Mucosa of stomach (tissue), 1 donor: ENCODE measurements around the gene NIPAL1.

Experiments
- H3K27me3 ChIP-seq: one replicate; pipeline ENCODE4 v1.7.0; 2013; ENCODE audit warnings: mild to moderate bottlenecking, low read length; ENCODE audit not compliant: control insufficient read depth, insufficient read depth
- H3K36me3 ChIP-seq: one replicate; pipeline ENCODE4 v1.7.0; 2013; ENCODE audit warnings: low read length; ENCODE audit not compliant: control insufficient read depth, insufficient read depth
- H3K4me1 ChIP-seq: one replicate; pipeline ENCODE4 v1.7.0; 2013; ENCODE audit warnings: mild to moderate bottlenecking, low read length; ENCODE audit not compliant: control insufficient read depth, insufficient read depth
- H3K4me3 ChIP-seq: one replicate; pipeline ENCODE4 v1.7.0; 2013; ENCODE audit warnings: low read length
- H3K9ac ChIP-seq: one replicate; pipeline ENCODE4 v1.7.0; 2013; ENCODE audit warnings: mild to moderate bottlenecking, low read length, moderate library complexity
- H3K9me3 ChIP-seq: one replicate; pipeline ENCODE4 v1.7.0; 2013; ENCODE audit warnings: mild to moderate bottlenecking, low read length, moderate library complexity; ENCODE audit not compliant: control insufficient read depth
- donor health status: Pancreatic carcinoma.

The NIPAL1 gene

GRCh38 chr4:48030470-48030869 lies 13.9 kb downstream of the NIPAL1 start:
- Histone ChIP-seq H3K4me3 (no peak overlapping the region), H3K27me3 (no peaks in the 10 kb centered on the region), H3K9me3 (no peaks in the 10 kb centered on the region), H3K36me3 (no peaks in the 10 kb centered on the region), H3K9ac (no peak overlapping the region), H3K4me1 (peaks cover 18% of the 10 kb centered on the region)

GRCh38 chr4:48031802-48032525 lies 15.4 kb downstream of the NIPAL1 start:
- H3K36me3 ChIP-seq, result no peaks in the 10 kb centered on the region
- no peaks in the 10 kb centered on the region for H3K27me3 ChIP-seq
- H3K4me1 ChIP-seq, result peaks cover 18% of the 10 kb centered on the region
- no peak overlapping the region for H3K9ac ChIP-seq
- H3K4me3 ChIP-seq, result no peak overlapping the region
- no peaks in the 10 kb centered on the region for H3K9me3 ChIP-seq

- Histone ChIP-seq H3K9ac (no peak overlapping the region), H3K36me3 (no peaks in the 10 kb centered on the region), H3K27me3 (no peaks in the 10 kb centered on the region), H3K4me1 (peaks cover 18% of the 10 kb centered on the region), H3K9me3 (no peaks in the 10 kb centered on the region), H3K4me3 (no peak overlapping the region)
These were observed 16.1 kb downstream of the NIPAL1 start for GRCh38 chr4:48032721-48033120.

GRCh38 chr4:48033412-48033811 lies 16.8 kb downstream of the NIPAL1 start:
- Histone ChIP-seq H3K4me1 (peaks cover 18% of the 10 kb centered on the region), H3K36me3 (no peaks in the 10 kb centered on the region), H3K9me3 (no peaks in the 10 kb centered on the region), H3K9ac (no peak overlapping the region), H3K4me3 (no peak overlapping the region), H3K27me3 (no peaks in the 10 kb centered on the region)

- H3K27me3 ChIP-seq, result no peaks in the 10 kb centered on the region
- no peak overlapping the region for H3K9ac ChIP-seq
- H3K4me1 ChIP-seq, result peaks cover 18% of the 10 kb centered on the region
- no peak overlapping the region for H3K4me3 ChIP-seq
- H3K9me3 ChIP-seq, result no peaks in the 10 kb centered on the region
- H3K36me3 ChIP-seq, result no peaks in the 10 kb centered on the region
These were observed 17.3 kb downstream of the NIPAL1 start for GRCh38 chr4:48033825-48034413.

- H3K27me3 ChIP-seq, result no peaks in the 10 kb centered on the region
- H3K4me1 ChIP-seq, result peaks cover 18% of the 10 kb centered on the region
- H3K36me3 ChIP-seq, result no peaks in the 10 kb centered on the region
- H3K4me3 ChIP-seq, result no peak overlapping the region
- H3K9me3 ChIP-seq, result no peaks in the 10 kb centered on the region
- no peak overlapping the region for H3K9ac ChIP-seq
These were observed 19.4 kb downstream of the NIPAL1 start for GRCh38 chr4:48035952-48036351.

- Histone ChIP-seq H3K36me3 (no peaks in the 10 kb centered on the region), H3K27me3 (no peaks in the 10 kb centered on the region), H3K4me3 (no peak overlapping the region), H3K9me3 (no peaks in the 10 kb centered on the region), H3K9ac (no peak overlapping the region), H3K4me1 (peaks cover 17% of the 10 kb centered on the region)
These were observed 20.5 kb downstream of the NIPAL1 start for GRCh38 chr4:48037117-48037462.

GRCh38 chr4:48038666-48039065 lies 22.1 kb downstream of the NIPAL1 start:
- no peaks in the 10 kb centered on the region for H3K9me3 ChIP-seq
- H3K4me3 ChIP-seq, result no peak overlapping the region
- no peaks in the 10 kb centered on the region for H3K27me3 ChIP-seq
- no peaks in the 10 kb centered on the region for H3K36me3 ChIP-seq
- no peak overlapping the region for H3K9ac ChIP-seq
- H3K4me1 ChIP-seq, result peaks cover 6% of the 10 kb centered on the region

- no peaks in the 10 kb centered on the region for H3K27me3 ChIP-seq
- H3K4me1 ChIP-seq, result peaks cover 10% of the 10 kb centered on the region
- H3K36me3 ChIP-seq, result no peaks in the 10 kb centered on the region
- no peak overlapping the region for H3K9ac ChIP-seq
- no peaks in the 10 kb centered on the region for H3K9me3 ChIP-seq
- H3K4me3 ChIP-seq, result no peak overlapping the region
These were observed 23.0 kb downstream of the NIPAL1 start for GRCh38 chr4:48039561-48039960.

- H3K9me3 ChIP-seq, result no peaks in the 10 kb centered on the region
- H3K4me1 ChIP-seq, result peaks cover 12% of the 10 kb centered on the region
- no peak overlapping the region for H3K4me3 ChIP-seq
- H3K36me3 ChIP-seq, result no peaks in the 10 kb centered on the region
- H3K27me3 ChIP-seq, result no peaks in the 10 kb centered on the region
- H3K9ac ChIP-seq, result no peak overlapping the region
These were observed 25.1 kb downstream of the NIPAL1 start for GRCh38 chr4:48041535-48042137.

- no peaks in the 10 kb centered on the region for H3K36me3 ChIP-seq
- H3K4me3 ChIP-seq, result no peak overlapping the region
- no peaks in the 10 kb centered on the region for H3K27me3 ChIP-seq
- H3K9me3 ChIP-seq, result no peaks in the 10 kb centered on the region
- no peak overlapping the region for H3K9ac ChIP-seq
- peaks cover 25% of the 10 kb centered on the region for H3K4me1 ChIP-seq
These were observed 26.4 kb downstream of the NIPAL1 start for GRCh38 chr4:48042979-48043461.

- H3K4me1 ChIP-seq, result peaks cover 29% of the 10 kb centered on the region
- no peaks in the 10 kb centered on the region for H3K9me3 ChIP-seq
- H3K4me3 ChIP-seq, result no peak overlapping the region
- no peak overlapping the region for H3K9ac ChIP-seq
- no peaks in the 10 kb centered on the region for H3K36me3 ChIP-seq
- H3K27me3 ChIP-seq, result no peaks in the 10 kb centered on the region
These were observed 26.9 kb downstream of the NIPAL1 start for GRCh38 chr4:48043504-48043903.
